Effector memory CD8-positive, alpha-beta T cell (primary cell): ENCODE results near the gene NPS.

ENCODE experiments used
- ATAC-seq: fragments of 150-1000 bp; cut with Tn5 transposase; replicated peaks from 2 replicates; pipeline ENCODE4 v1.10.0; 2021; ENCODE audit warnings: mild to moderate bottlenecking, moderate library complexity
- DNase-seq, 3 experiments: peaks; one replicate each; pipeline ENCODE4 v3.0.0; 2021
- H3K27ac Mint-ChIP-seq, 2 donors: one replicate each; pipeline ENCODE4 v1.8.0; 2022; ENCODE audit warnings: mild to moderate bottlenecking in 2 of 2, mixed read lengths in 2 of 2, moderate library complexity in 2 of 2
- H3K27me3 Mint-ChIP-seq, 2 donors: one replicate each; pipeline ENCODE4 v1.8.0; 2022; ENCODE audit warnings: mixed read lengths in 2 of 2
- H3K36me3 Mint-ChIP-seq: one replicate; pipeline ENCODE4 v1.8.0; 2022; ENCODE audit warnings: mild to moderate bottlenecking, moderate library complexity, mixed read lengths; ENCODE audit not compliant: insufficient read depth
- H3K4me1 Mint-ChIP-seq, 2 donors: one replicate each; pipeline ENCODE4 v1.8.0; 2022; ENCODE audit warnings: low read depth in 2 of 2, mixed read lengths in 2 of 2
- H3K4me3 Mint-ChIP-seq, 2 donors: one replicate each; pipeline ENCODE4 v1.8.0; 2022; ENCODE audit warnings: mild to moderate bottlenecking in 2 of 2, mixed read lengths in 2 of 2, moderate library complexity in 2 of 2
- H3K9me3 Mint-ChIP-seq, 2 donors: one replicate each; pipeline ENCODE4 v1.8.0; 2022; ENCODE audit warnings: mixed read lengths in 2 of 2

Gene NPS

GRCh38 chr10:127569210-127569609, 20.1 kb downstream of the NPS start:
- DNase-seq = no peak
- Mint-ChIP-seq H3K4me1 (no peaks in the 10 kb centered on the region), H3K9me3 (peaks cover 7% of the 10 kb centered on the region in 2 donors)

GRCh38 chr10:127570036-127570435, 20.9 kb downstream of the NPS start:
- H3K4me3 Mint-ChIP-seq = no peak overlapping the region

More at GRCh38 chr10:127569210-127569609, 20.1 kb downstream of the NPS start:
- H3K27me3 Mint-ChIP-seq = peaks cover 4 to 21% of the 10 kb centered on the region in 2 donors
- ATAC-seq = no peak
- H3K27ac Mint-ChIP-seq = no peak overlapping the region
- no peaks in the 10 kb centered on the region for H3K36me3 Mint-ChIP-seq
- H3K4me3 Mint-ChIP-seq = no peak overlapping the region

GRCh38 chr10:127571386-127571785, 22.3 kb downstream of the NPS start:
- Mint-ChIP-seq H3K27me3 (peaks cover 0 to 9% of the 10 kb centered on the region in 2 donors), H3K36me3 (no peaks in the 10 kb centered on the region), H3K27ac (no peak overlapping the region), H3K9me3 (peaks cover 7% of the 10 kb centered on the region in 2 donors), H3K4me1 (no peaks in the 10 kb centered on the region), H3K4me3 (no peak overlapping the region)
- no peak for DNase-seq
- ATAC-seq = no peak

More at GRCh38 chr10:127570036-127570435, 20.9 kb downstream of the NPS start:
- no peak overlapping the region for H3K27ac Mint-ChIP-seq
- no peaks in the 10 kb centered on the region for H3K36me3 Mint-ChIP-seq
- H3K27me3 Mint-ChIP-seq = peaks cover 0 to 14% of the 10 kb centered on the region in 2 donors
- no peak for DNase-seq
- H3K9me3 Mint-ChIP-seq = peaks cover 7% of the 10 kb centered on the region in 2 donors
- no peaks in the 10 kb centered on the region for H3K4me1 Mint-ChIP-seq
- ATAC-seq = no peak

GRCh38 chr10:127576051-127576450, 26.9 kb downstream of the NPS start:
- no peaks in the 10 kb centered on the region for H3K36me3 Mint-ChIP-seq
- no peak overlapping the region for H3K4me3 Mint-ChIP-seq
- peaks cover 7% of the 10 kb centered on the region in 2 donors for H3K9me3 Mint-ChIP-seq
- H3K27me3 Mint-ChIP-seq = peaks cover 0 to 15% of the 10 kb centered on the region in 2 donors
- DNase-seq (no peak), ATAC-seq (no peak)
- H3K27ac Mint-ChIP-seq = no peak overlapping the region
- H3K4me1 Mint-ChIP-seq = no peaks in the 10 kb centered on the region

- H3K4me1 Mint-ChIP-seq = no peaks in the 10 kb centered on the region
- no peak overlapping the region for H3K27ac Mint-ChIP-seq
- no peaks in the 10 kb centered on the region for H3K36me3 Mint-ChIP-seq
- peaks cover 0 to 15% of the 10 kb centered on the region in 2 donors for H3K27me3 Mint-ChIP-seq
- H3K4me3 Mint-ChIP-seq = no peak overlapping the region
- ATAC-seq = no peak
- DNase-seq = no peak
- H3K9me3 Mint-ChIP-seq = peaks cover 7% of the 10 kb centered on the region in 2 donors
These were observed 27.6 kb downstream of the NPS start for GRCh38 chr10:127576740-127577161.

- DNase-seq = no peak
- no peak overlapping the region for H3K27ac Mint-ChIP-seq
These were observed 28.5 kb downstream of the NPS start for GRCh38 chr10:127577376-127578258.

GRCh38 chr10:127578259-127578960, 29.3 kb downstream of the NPS start:
- ATAC-seq = no peak
- Mint-ChIP-seq H3K36me3 (no peaks in the 10 kb centered on the region), H3K4me3 (no peak overlapping the region), H3K27me3 (peaks cover 0 to 15% of the 10 kb centered on the region in 2 donors), H3K27ac (no peak overlapping the region), H3K4me1 (no peaks in the 10 kb centered on the region), H3K9me3 (peaks cover 0 to 3% of the 10 kb centered on the region in 2 donors)
- DNase-seq = no peak

More at GRCh38 chr10:127577376-127578258, 28.5 kb downstream of the NPS start:
- Mint-ChIP-seq H3K36me3 (no peaks in the 10 kb centered on the region), H3K4me1 (no peaks in the 10 kb centered on the region), H3K4me3 (no peak overlapping the region), H3K27me3 (peaks cover 0 to 15% of the 10 kb centered on the region in 2 donors), H3K9me3 (peaks cover 6 to 7% of the 10 kb centered on the region in 2 donors)
- ATAC-seq = no peak

GRCh38 chr10:127578961-127579305, 29.8 kb downstream of the NPS start:
- H3K27me3 Mint-ChIP-seq = peaks cover 0 to 15% of the 10 kb centered on the region in 2 donors
- no peaks in the 10 kb centered on the region for H3K4me1 Mint-ChIP-seq
- no peaks in the 10 kb centered on the region for H3K36me3 Mint-ChIP-seq
- no peaks in the 10 kb centered on the region for H3K9me3 Mint-ChIP-seq
- DNase-seq = no peak
- H3K4me3 Mint-ChIP-seq = no peak overlapping the region
- ATAC-seq = no peak
- no peak overlapping the region for H3K27ac Mint-ChIP-seq

GRCh38 chr10:127579640-127580039, 30.5 kb downstream of the NPS start:
- Mint-ChIP-seq H3K4me1 (no peaks in the 10 kb centered on the region), H3K36me3 (no peaks in the 10 kb centered on the region), H3K27me3 (peaks cover 0 to 15% of the 10 kb centered on the region in 2 donors), H3K4me3 (no peak overlapping the region), H3K9me3 (no peaks in the 10 kb centered on the region), H3K27ac (no peak overlapping the region)
- ATAC-seq (no peak), DNase-seq (no peak)

- ATAC-seq = no peak
- Mint-ChIP-seq H3K27me3 (peaks cover 0 to 15% of the 10 kb centered on the region in 2 donors), H3K36me3 (no peaks in the 10 kb centered on the region), H3K4me1 (no peaks in the 10 kb centered on the region), H3K27ac (no peak overlapping the region), H3K9me3 (no peaks in the 10 kb centered on the region), H3K4me3 (no peak overlapping the region)
- DNase-seq = no peak
These were observed 31.7 kb downstream of the NPS start for GRCh38 chr10:127580822-127581221.

GRCh38 chr10:127585519-127586023, 36.5 kb downstream of the NPS start:
- Mint-ChIP-seq H3K9me3 (no peaks in the 10 kb centered on the region), H3K27ac (no peak overlapping the region), H3K27me3 (peaks cover 0 to 17% of the 10 kb centered on the region in 2 donors), H3K36me3 (no peaks in the 10 kb centered on the region), H3K4me1 (no peaks in the 10 kb centered on the region), H3K4me3 (no peak overlapping the region)
- no peak for DNase-seq
- ATAC-seq = no peak

- Mint-ChIP-seq H3K4me3 (no peak overlapping the region), H3K36me3 (no peaks in the 10 kb centered on the region), H3K27me3 (peaks cover 0 to 14% of the 10 kb centered on the region in 2 donors), H3K27ac (no peak overlapping the region), H3K9me3 (no peaks in the 10 kb centered on the region), H3K4me1 (no peaks in the 10 kb centered on the region)
- DNase-seq = no peak
- ATAC-seq = no peak
These were observed 38.7 kb downstream of the NPS start for GRCh38 chr10:127587668-127588365.

GRCh38 chr10:127592586-127592985, 43.5 kb downstream of the NPS start:
- no peak for ATAC-seq
- H3K9me3 Mint-ChIP-seq = no peaks in the 10 kb centered on the region

More at GRCh38 chr10:127592586-127592985, 43.5 kb downstream of the NPS start:
- Mint-ChIP-seq H3K27ac (no peak overlapping the region), H3K4me1 (no peaks in the 10 kb centered on the region), H3K27me3 (no peaks in the 10 kb centered on the region), H3K4me3 (no peak overlapping the region), H3K36me3 (no peaks in the 10 kb centered on the region)
- DNase-seq = no peak
